Keratinocyte (primary cell): ENCODE data around the gene PIGN. TPM values are rescaled to one million over a fixed set of nuclear protein-coding genes. Genes with fewer than 3 reads are reported as not detected.

Experiments used
- DNase-seq: peaks from one replicate; pipeline ENCODE4 v3.0.0-alpha.2; 2011; ENCODE audit warnings: low read depth, missing footprints, low spot score
- FAIRE-seq: peaks from 2 replicates; lab custom pipeline; 2011; peaks lifted over from hg19 to GRCh38; lab: Jason Lieb, UNC
- H2AFZ ChIP-seq: 2 replicates; pipeline ENCODE4 v1.6.0; 2012; ENCODE audit warnings: low read length, control low read depth, inconsistent platforms; ENCODE audit not compliant: control insufficient read depth
- H3K27ac ChIP-seq: 2 replicates; pipeline ENCODE4 v1.5.1; 2011; ENCODE audit warnings: low read length; ENCODE audit not compliant: control insufficient read depth, insufficient read depth
- H3K27me3 ChIP-seq: 3 replicates; pipeline ENCODE4 v1.6.0; 2011; ENCODE audit warnings: low read length; ENCODE audit not compliant: control insufficient read depth, insufficient read depth; ENCODE audit errors: extremely low read depth
- H3K36me3 ChIP-seq, 2 experiments: 2 replicates in 1 of 2; 3 replicates in 1 of 2; pipeline ENCODE4 v1.5.1; 2011; ENCODE audit warnings: low read length in 2 of 2, mild to moderate bottlenecking in 1 of 2; ENCODE audit not compliant: control insufficient read depth in 2 of 2, insufficient read depth in 2 of 2; ENCODE audit errors: extremely low read depth in 1 of 2
- H3K4me1 ChIP-seq: 3 replicates; pipeline ENCODE4 v1.5.1; 2011; ENCODE audit warnings: low read length; ENCODE audit not compliant: control insufficient read depth, insufficient read depth; ENCODE audit errors: extremely low read depth
- H3K4me2 ChIP-seq: 3 replicates; pipeline ENCODE4 v1.6.0; 2011; ENCODE audit warnings: low read depth, low read length; ENCODE audit not compliant: control insufficient read depth, insufficient read depth; ENCODE audit errors: extremely low read depth
- H3K4me3 ChIP-seq, 3 experiments: fragments of 200-600 bp in 1 of 3; sonication (generic) in 1 of 3; 2 replicates in 2 of 3; 3 replicates in 1 of 3; pipeline ENCODE4 v1.5.1; 2011 to 2016; ENCODE audit warnings: low read length in 3 of 3, mild to moderate bottlenecking in 3 of 3, control low read depth in 2 of 3, inconsistent platforms in 1 of 3, low read depth in 1 of 3, mixed read lengths in 1 of 3, mixed run types in 1 of 3, moderate library complexity in 1 of 3; ENCODE audit not compliant: control insufficient read depth in 2 of 3, insufficient read depth in 2 of 3; ENCODE audit errors: extremely low read depth in 1 of 3
- H3K79me2 ChIP-seq: 2 replicates; pipeline ENCODE4 v1.6.0; 2012; ENCODE audit warnings: low read length; ENCODE audit not compliant: control insufficient read depth, insufficient read depth
- H3K9ac ChIP-seq: 3 replicates; pipeline ENCODE4 v1.6.0; 2011; ENCODE audit warnings: low read length; ENCODE audit not compliant: control insufficient read depth, insufficient read depth; ENCODE audit errors: extremely low read depth
- H3K9me1 ChIP-seq: 3 replicates; pipeline ENCODE4 v1.6.0; 2011; ENCODE audit warnings: low read length; ENCODE audit not compliant: control insufficient read depth, insufficient read depth; ENCODE audit errors: extremely low read depth
- H3K9me3 ChIP-seq: 2 replicates; pipeline ENCODE4 v1.5.1; 2012; ENCODE audit warnings: low read depth, low read length; ENCODE audit not compliant: control insufficient read depth
- H4K20me1 ChIP-seq: 3 replicates; pipeline ENCODE4 v1.6.0; 2011; ENCODE audit warnings: low read length; ENCODE audit not compliant: control insufficient read depth, insufficient read depth; ENCODE audit errors: extremely low read depth
- EZH2 ChIP-seq: IDR thresholded peaks from one replicate; pipeline ENCODE4 v1.6.1; 2012; ENCODE audit warnings: inconsistent platforms, mild to moderate bottlenecking, low read length, moderate library complexity
- dilution Hi-C: fragments of 300-500 bp; cut with MboI; formaldehyde crosslinking; loops from one replicate; pipeline ENCODE4 v1.7.0; 2020; ENCODE audit warnings: low sequenced_read_pairs; ENCODE audit not compliant: extremely low pct_ligation_motif_present
- polyA plus RNA-seq, 5 experiments: library from polyadenylated mRNA; depleted of rRNA in 3 of 5; stranded (reverse) in 3 of 5; stranded (forward) in 1 of 5; unstranded in 1 of 5; fragments of >200 nt; gene quantifications; 1 replicate in 1 of 5; 2 replicates in 3 of 5; 3 replicates in 1 of 5; pipeline versions ENCODE4 v1.2.1 to v1.2.3, GENCODE V29; 2011 to 2012; ENCODE audit warnings: missing spikeins in 2 of 5, low read depth in 1 of 5, low replicate concordance in 1 of 5
- TF ChIP-seq, protein P1 (sequence below), 3 experiments: IDR thresholded peaks in 1 of 3; conservative IDR thresholded peaks in 1 of 3; optimal IDR thresholded peaks in 1 of 3; 2 replicates in 2 of 3; 3 replicates in 1 of 3; pipeline versions ENCODE3 to v1.5.1; 2011; ENCODE audit warnings: low read length in 3 of 3, mild to moderate bottlenecking in 3 of 3, moderate library complexity in 2 of 3, control low read depth in 1 of 3, inconsistent platforms in 1 of 3; ENCODE audit not compliant: insufficient read depth in 2 of 3; ENCODE audit errors: extremely low read depth in 1 of 3

Gene PIGN
- polyA plus RNA-seq, 1 donor (not counting 4 experiments of a cell fraction or from before 2014, with no cell fraction given): 41.2 TPM

DNA sequence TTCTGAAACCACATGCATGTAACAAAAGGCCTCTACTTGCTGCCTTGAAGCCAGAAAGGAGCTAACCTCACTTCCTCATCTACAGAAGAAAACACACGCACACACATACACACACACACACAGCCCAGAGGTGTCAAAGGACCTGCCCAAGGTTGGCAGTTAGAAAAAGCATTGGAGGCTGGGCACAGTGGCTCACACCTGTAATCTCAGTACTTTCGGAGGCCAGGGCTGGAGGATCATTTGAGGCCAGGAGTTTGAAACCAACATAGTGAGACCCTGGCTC is 168.2 kb downstream of the PIGN start:
- no peak overlapping the region for H3K27ac ChIP-seq
- no peaks in the 10 kb centered on the region for H3K4me1 ChIP-seq
- dilution Hi-C loops: no loop called here
- H3K9me1 ChIP-seq: no peaks in the 10 kb centered on the region
- no peaks in the 10 kb centered on the region for H3K27me3 ChIP-seq
- FAIRE-seq (no peak), DNase-seq (no peak)
- no peak overlapping the region for H3K4me3 ChIP-seq
- H3K9me3 ChIP-seq: no peaks in the 10 kb centered on the region
- H4K20me1 ChIP-seq: no peaks in the 10 kb centered on the region
- TF ChIP-seq, protein P1, sequence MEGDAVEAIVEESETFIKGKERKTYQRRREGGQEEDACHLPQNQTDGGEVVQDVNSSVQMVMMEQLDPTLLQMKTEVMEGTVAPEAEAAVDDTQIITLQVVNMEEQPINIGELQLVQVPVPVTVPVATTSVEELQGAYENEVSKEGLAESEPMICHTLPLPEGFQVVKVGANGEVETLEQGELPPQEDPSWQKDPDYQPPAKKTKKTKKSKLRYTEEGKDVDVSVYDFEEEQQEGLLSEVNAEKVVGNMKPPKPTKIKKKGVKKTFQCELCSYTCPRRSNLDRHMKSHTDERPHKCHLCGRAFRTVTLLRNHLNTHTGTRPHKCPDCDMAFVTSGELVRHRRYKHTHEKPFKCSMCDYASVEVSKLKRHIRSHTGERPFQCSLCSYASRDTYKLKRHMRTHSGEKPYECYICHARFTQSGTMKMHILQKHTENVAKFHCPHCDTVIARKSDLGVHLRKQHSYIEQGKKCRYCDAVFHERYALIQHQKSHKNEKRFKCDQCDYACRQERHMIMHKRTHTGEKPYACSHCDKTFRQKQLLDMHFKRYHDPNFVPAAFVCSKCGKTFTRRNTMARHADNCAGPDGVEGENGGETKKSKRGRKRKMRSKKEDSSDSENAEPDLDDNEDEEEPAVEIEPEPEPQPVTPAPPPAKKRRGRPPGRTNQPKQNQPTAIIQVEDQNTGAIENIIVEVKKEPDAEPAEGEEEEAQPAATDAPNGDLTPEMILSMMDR (optimal IDR thresholded peaks at IDR 0.05 in 1 of 3, IDR thresholded peaks at IDR 0.05 in 1 of 3, conservative IDR thresholded peaks at IDR 0.05 in 1 of 3; ENCODE audit: extremely low read depth in 1 of 3, insufficient read depth in 2 of 3, low read length in 3 of 3): no peak
- TF ChIP-seq EZH2: no peak
- no peak overlapping the region for H3K9ac ChIP-seq
- H3K79me2 ChIP-seq: no peaks in the 10 kb centered on the region
- no peak overlapping the region for H3K4me2 ChIP-seq
- H2AFZ ChIP-seq: no peak overlapping the region
- no peaks in the 10 kb centered on the region for H3K36me3 ChIP-seq

DNA sequence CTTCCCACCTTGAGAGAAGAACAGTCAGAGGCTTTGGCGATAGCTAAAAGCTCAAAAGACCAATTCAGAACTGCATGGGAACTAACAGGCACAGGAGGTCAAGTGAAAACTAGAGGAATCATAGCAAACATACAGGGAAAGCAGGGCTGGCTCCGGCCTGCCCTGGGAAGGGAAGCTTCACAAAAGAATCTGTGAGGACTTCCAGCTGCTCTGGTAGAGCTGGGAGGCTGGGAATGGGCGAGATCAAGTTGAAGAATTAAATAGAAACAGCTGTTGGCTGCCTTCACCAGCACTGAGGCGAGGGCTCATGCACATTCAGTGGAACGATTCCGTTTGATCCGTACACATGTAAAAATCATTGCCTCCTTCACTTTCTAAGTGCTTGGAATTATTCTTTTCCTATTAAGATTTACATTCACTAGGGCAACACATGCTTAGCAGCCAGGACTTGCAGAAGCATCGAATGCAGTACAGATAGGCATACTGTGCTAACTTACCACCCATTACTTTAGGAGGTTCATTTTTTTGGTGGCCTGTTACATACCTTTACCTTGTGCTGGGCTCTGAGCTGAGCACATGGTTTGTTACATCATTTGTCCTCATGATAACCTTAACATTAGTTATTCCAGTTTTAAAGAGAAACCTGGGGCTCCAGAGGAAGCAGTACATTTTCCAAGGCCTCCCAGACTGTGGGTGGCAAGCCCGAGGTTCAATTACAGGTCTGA is 168.7 kb downstream of the PIGN start:
- H3K4me2 ChIP-seq: no peak overlapping the region
- no peak overlapping the region for H3K27ac ChIP-seq
- H2AFZ ChIP-seq: peak overlapping the region; percentile 2
- FAIRE-seq (peak; percentile 71), DNase-seq (no peak)
- TF ChIP-seq, protein P1 (optimal IDR thresholded peaks at IDR 0.05 in 1 of 3, IDR thresholded peaks at IDR 0.05 in 1 of 3, conservative IDR thresholded peaks at IDR 0.05 in 1 of 3; ENCODE audit: extremely low read depth in 1 of 3, insufficient read depth in 2 of 3, low read length in 3 of 3): no peak
- TF ChIP-seq EZH2: no peak
- H3K36me3 ChIP-seq: no peaks in the 10 kb centered on the region
- H3K27me3 ChIP-seq: no peaks in the 10 kb centered on the region
- no peaks in the 10 kb centered on the region for H3K9me3 ChIP-seq
- H4K20me1 ChIP-seq: no peaks in the 10 kb centered on the region
- no peaks in the 10 kb centered on the region for H3K79me2 ChIP-seq
- dilution Hi-C loops: no loop called here
- H3K4me1 ChIP-seq: no peaks in the 10 kb centered on the region
- no peak overlapping the region for H3K4me3 ChIP-seq
- H3K9ac ChIP-seq: no peak overlapping the region
- H3K9me1 ChIP-seq: no peaks in the 10 kb centered on the region
